ENCODE results near the gene BEGAIN. TPM values are rescaled to one million over a fixed set of nuclear protein-coding genes. Genes with fewer than 3 reads are reported as not detected.

Gene BEGAIN
- total and polyA plus RNA-seq, 11 donors: 0.14 to 2.8 (median 0.75) TPM

DNA sequence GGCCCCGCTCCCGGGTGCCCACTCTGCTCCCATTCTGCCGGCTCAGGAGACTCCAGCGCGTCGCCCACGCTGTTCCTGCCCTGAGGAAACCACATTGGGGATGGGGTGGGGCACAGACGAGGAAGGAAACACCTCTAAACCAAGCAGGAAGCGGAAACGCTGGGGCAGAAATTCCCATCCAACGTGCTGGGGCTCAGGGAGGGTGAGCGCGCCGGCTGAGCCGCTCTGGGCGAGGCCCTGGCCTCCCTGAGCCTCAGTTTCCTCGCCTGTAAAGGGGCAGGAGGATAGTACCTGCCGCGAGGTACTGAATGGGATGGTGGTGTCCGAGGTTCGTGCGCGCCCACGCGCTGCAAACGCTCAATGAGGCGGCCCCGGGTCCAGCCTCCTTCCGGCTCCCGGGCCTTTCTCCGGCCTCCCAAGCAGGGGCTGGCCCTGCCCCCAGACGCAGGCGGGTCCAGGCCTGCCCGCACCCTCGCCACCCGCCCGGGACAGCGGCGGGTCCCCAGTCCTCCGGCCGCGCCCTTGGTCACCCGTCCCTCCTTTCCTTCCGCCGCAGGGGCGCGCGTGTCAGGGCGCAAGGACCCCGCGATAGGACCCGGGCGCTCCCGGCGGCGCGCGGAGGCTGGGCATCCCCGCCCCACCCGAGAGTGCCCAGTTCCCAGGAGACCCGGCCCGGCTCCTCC, 673 bp downstream of the BEGAIN start:
- H3K27ac ChIP-seq: no peak overlapping the region
- intact Hi-C loops (cut with DNase I): no loop called here
- H3K9me3 ChIP-seq: no peaks in the 10 kb centered on the region
- TF ChIP-seq POLR2A (IDR thresholded peaks at IDR 0.05): no peak
- no peak for TF ChIP-seq CTCF (IDR thresholded peaks at IDR 0.05)
- H3K27me3 ChIP-seq: peaks cover 10 to 50% (median 38%) of the 10 kb centered on the region in 9 donors
- H3K36me3 ChIP-seq: no peaks in the 10 kb centered on the region
- peaks cover 0 to 18% (median 5%) of the 10 kb centered on the region in 12 donors for H3K4me1 ChIP-seq
- ATAC-seq: peak in 2 of 4 donors; percentile 38 to 45
- peak overlapping the region; percentile 23 to 64 (median 54) for H3K4me3 ChIP-seq
- peak in 3 of 5 donors; percentile 9 to 59 (median 25) for DNase-seq
- 1 to 3% (median 2%) methylated on average over 33 to 62 of the region's 62 CpGs for WGBS, 4 donors

DNA sequence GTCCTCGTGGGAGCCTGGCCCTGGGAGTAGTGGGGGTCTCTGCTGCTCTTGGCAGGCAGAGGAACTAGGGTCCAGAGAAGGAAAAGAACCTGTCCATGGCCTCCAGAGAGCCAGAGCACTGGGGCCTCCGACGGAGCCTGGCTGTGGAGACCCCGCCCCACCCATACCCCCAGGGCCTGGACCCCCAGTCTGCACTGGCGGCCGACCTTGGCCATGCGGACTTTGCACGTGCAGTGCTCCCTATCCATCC, 1.1 kb downstream of the BEGAIN start:
- intact Hi-C loops (cut with DNase I): no loop called here
- no peak for TF ChIP-seq POLR2A (IDR thresholded peaks at IDR 0.05)
- no peak for TF ChIP-seq CTCF (IDR thresholded peaks at IDR 0.05)

DNA sequence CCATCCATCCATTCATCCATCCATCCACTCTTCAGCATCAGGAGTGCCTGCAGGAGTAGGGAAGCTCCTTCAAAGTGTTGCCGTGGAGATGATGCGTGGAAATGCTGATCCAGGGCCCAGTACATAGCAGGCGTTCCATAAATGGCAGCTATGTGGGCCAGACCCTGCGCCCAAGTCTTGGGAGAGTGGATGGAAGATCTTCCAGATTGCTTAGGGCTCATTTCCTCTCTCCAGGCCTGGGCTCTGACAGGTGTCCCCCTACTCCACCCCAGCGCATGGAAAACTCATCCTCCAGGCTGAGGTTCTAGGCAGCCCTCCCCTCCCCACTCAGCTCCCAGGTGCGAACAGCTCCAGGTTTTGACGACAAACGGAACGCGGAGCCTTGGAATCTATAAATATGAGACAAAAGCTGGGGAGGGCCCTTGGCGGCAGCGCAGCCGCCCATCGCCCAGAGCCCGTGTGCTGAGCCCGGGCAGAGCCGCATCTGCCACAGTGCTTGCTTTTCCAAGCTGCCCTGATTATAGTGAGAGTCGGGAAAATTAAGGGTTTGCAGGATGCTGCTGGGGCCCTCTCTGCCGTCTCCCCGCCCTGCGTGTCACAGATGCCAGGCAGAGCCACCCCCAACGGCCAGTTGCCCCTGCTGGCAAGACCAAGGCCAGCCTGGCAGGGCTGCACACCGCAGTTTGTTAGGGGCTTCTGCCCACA, 1.6 kb downstream of the BEGAIN start:
- peaks cover 10 to 45% (median 36%) of the 10 kb centered on the region in 9 donors for H3K27me3 ChIP-seq
- peaks cover 0 to 18% (median 5%) of the 10 kb centered on the region in 12 donors for H3K4me1 ChIP-seq
- intact Hi-C loops (cut with DNase I): no loop called here
- 88 to 90% (median 90%) methylated on average over 10 to 23 of the region's 23 CpGs for WGBS, 4 donors
- no peak overlapping the region for H3K4me3 ChIP-seq
- ATAC-seq (no peak), DNase-seq (peak in 1 of 5 donors; percentile 26)
- no peak for TF ChIP-seq POLR2A (IDR thresholded peaks at IDR 0.05)
- TF ChIP-seq CTCF (IDR thresholded peaks at IDR 0.05): no peak
- no peaks in the 10 kb centered on the region for H3K9me3 ChIP-seq
- H3K36me3 ChIP-seq: no peaks in the 10 kb centered on the region
- no peak overlapping the region for H3K27ac ChIP-seq

More for the DNA sequence above, 1.1 kb downstream of the BEGAIN start:
- 30 to 60% (median 39%) methylated on average over 1 to 8 of the region's 8 CpGs for WGBS, 4 donors
- H3K4me3 ChIP-seq: peak overlapping the region in 4 of 12 donors; percentile 58 to 64 (median 60)
- H3K9me3 ChIP-seq: no peaks in the 10 kb centered on the region
- H3K27ac ChIP-seq: no peak overlapping the region
- DNase-seq: peak in 2 of 5 donors; percentile 23 to 24
- no peaks in the 10 kb centered on the region for H3K36me3 ChIP-seq
- ATAC-seq: no peak
- peaks cover 0 to 18% (median 5%) of the 10 kb centered on the region in 12 donors for H3K4me1 ChIP-seq
- peaks cover 10 to 46% (median 36%) of the 10 kb centered on the region in 9 donors for H3K27me3 ChIP-seq

All from heart left ventricle (tissue), 16 donors.